HEK293 (cell line): ENCODE measurements around the gene PATE3.

ENCODE experiments used
- CTCF ChIA-PET: fragments of 350-600 bp; formaldehyde crosslinking; extraction: SDS; loops from one replicate; lab custom pipeline; 2021; ENCODE audit warnings: antibody characterized with exemption; lab: Yijun Ruan, JAX
- POLR2A ChIA-PET: fragments of 300-600 bp; formaldehyde crosslinking; extraction: SDS; loops from one replicate; lab custom pipeline; 2020; ENCODE audit warnings: antibody characterized with exemption, inconsistent platforms; lab: Yijun Ruan, JAX
- H3K27ac ChIP-seq: fragments of 200-500 bp; sonication (Bioruptor generic); 2 replicates; pipeline ENCODE4 v1.5.1; 2014; ENCODE audit warnings: low read depth, low read length, control low read depth, inconsistent platforms; ENCODE audit errors: extremely low read depth
- H3K36me3 ChIP-seq, 2 experiments: fragments of 200-500 bp in 1 of 2; sonication (Bioruptor generic) in 1 of 2; 1 replicate in 1 of 2; 2 replicates in 1 of 2; pipeline ENCODE4 v1.5.1; 2014 to 2017; ENCODE audit warnings: inconsistent platforms in 2 of 2, low read length in 2 of 2; ENCODE audit not compliant: control insufficient read depth in 2 of 2, insufficient read depth in 1 of 2
- H3K4me1 ChIP-seq: fragments of 200-500 bp; sonication (Bioruptor generic); 2 replicates; pipeline ENCODE4 v1.5.1; 2014; ENCODE audit warnings: mild to moderate bottlenecking, low read length, inconsistent platforms; ENCODE audit not compliant: control insufficient read depth, insufficient read depth
- H3K4me3 ChIP-seq: 2 replicates; pipeline ENCODE4 v1.5.1; 2011; ENCODE audit warnings: low read depth, mild to moderate bottlenecking, control low read depth, low read length, moderate library complexity
- H3K9me3 ChIP-seq: fragments of 200-500 bp; sonication (Bioruptor generic); 2 replicates; pipeline ENCODE4 v1.5.1; 2014; ENCODE audit warnings: low read depth, low read length, inconsistent platforms; ENCODE audit not compliant: control insufficient read depth, insufficient read depth
- BCL11A ChIP-seq: fragments of 450-650 bp; formaldehyde crosslinking; IDR thresholded peaks from 2 replicates; pipeline ENCODE4 v1.5.1; 2016; ENCODE audit warnings: low read depth, missing biosample characterization, missing genetic modification characterization
- EGR2 ChIP-seq: fragments of 450-650 bp; formaldehyde crosslinking; IDR thresholded peaks from 2 replicates; pipeline ENCODE4 v1.5.1; 2016; ENCODE audit warnings: low read depth, missing biosample characterization, missing genetic modification characterization
- GLI4 ChIP-seq: fragments of 450-650 bp; formaldehyde crosslinking; IDR thresholded peaks from 2 replicates; pipeline ENCODE4 v1.5.1; 2016; ENCODE audit warnings: missing biosample characterization, missing genetic modification characterization
- HOXC10 ChIP-seq: sonication (generic); formaldehyde crosslinking; IDR thresholded peaks from 2 replicates; pipeline ENCODE4 v1.8.1; 2023; ENCODE audit warnings: mild to moderate bottlenecking, missing genetic modification reagents
- IKZF3 ChIP-seq: fragments of 450-650 bp; IDR thresholded peaks from 2 replicates; pipeline ENCODE4 v1.5.0; 2018; ENCODE audit warnings: missing biosample characterization, mild to moderate bottlenecking, missing genetic modification characterization, moderate library complexity
- KLF16 ChIP-seq: fragments of 450-650 bp; formaldehyde crosslinking; IDR thresholded peaks from 2 replicates; pipeline ENCODE4 v1.5.1; 2017; ENCODE audit warnings: missing biosample characterization, missing genetic modification characterization
- SCRT1 ChIP-seq: fragments of 450-650 bp; formaldehyde crosslinking; IDR thresholded peaks from 2 replicates; pipeline ENCODE4 v1.5.1; 2016; ENCODE audit warnings: missing biosample characterization, missing genetic modification characterization, borderline replicate concordance
- TRIM28 ChIP-seq: IDR thresholded peaks from 2 replicates; pipeline ENCODE4 v1.6.1; 2011; ENCODE audit warnings: low read length, control low read depth, borderline replicate concordance
- ZBTB1 ChIP-seq: fragments of 450-650 bp; formaldehyde crosslinking; IDR thresholded peaks from 2 replicates; pipeline ENCODE4 v1.5.1; 2016; ENCODE audit warnings: missing biosample characterization, missing genetic modification characterization
- ZFHX2 ChIP-seq: fragments of 450-650 bp; formaldehyde crosslinking; conservative IDR thresholded peaks from 2 replicates; pipeline ENCODE4 v1.5.1; 2016; ENCODE audit warnings: missing biosample characterization, missing genetic modification characterization
- ZNF169 ChIP-seq: fragments of 450-650 bp; formaldehyde crosslinking; IDR thresholded peaks from 2 replicates; pipeline ENCODE4 v1.5.1; 2016; ENCODE audit warnings: missing biosample characterization, missing genetic modification characterization
- ZNF174 ChIP-seq: fragments of 450-650 bp; formaldehyde crosslinking; IDR thresholded peaks from 2 replicates; pipeline ENCODE4 v1.5.0; 2017; ENCODE audit warnings: missing biosample characterization, mild to moderate bottlenecking, missing genetic modification characterization
- ZNF18 ChIP-seq: fragments of 450-650 bp; formaldehyde crosslinking; IDR thresholded peaks from 2 replicates; pipeline ENCODE4 v1.5.1; 2016; ENCODE audit warnings: missing biosample characterization, missing genetic modification characterization
- ZNF19 ChIP-seq: fragments of 450-650 bp; formaldehyde crosslinking; IDR thresholded peaks from 2 replicates; pipeline ENCODE4; 2016; ENCODE audit warnings: missing biosample characterization, missing genetic modification characterization, low read depth
- ZNF223 ChIP-seq: fragments of 450-650 bp; formaldehyde crosslinking; IDR thresholded peaks from 2 replicates; pipeline ENCODE4 v1.5.1; 2016; ENCODE audit warnings: missing biosample characterization, missing genetic modification characterization
- ZNF239 ChIP-seq: fragments of 450-650 bp; formaldehyde crosslinking; IDR thresholded peaks from 2 replicates; pipeline ENCODE4 v1.5.1; 2016; ENCODE audit warnings: missing biosample characterization, missing genetic modification characterization
- ZNF280D ChIP-seq: fragments of 450-650 bp; formaldehyde crosslinking; IDR thresholded peaks from 2 replicates; pipeline ENCODE4 v1.5.1; 2016; ENCODE audit warnings: missing biosample characterization, missing genetic modification characterization
- ZNF335 ChIP-seq: fragments of 450-650 bp; formaldehyde crosslinking; conservative IDR thresholded peaks from 2 replicates; pipeline ENCODE4 v1.5.1; 2016; ENCODE audit warnings: missing biosample characterization, missing genetic modification characterization
- ZNF341 ChIP-seq: fragments of 450-650 bp; formaldehyde crosslinking; IDR thresholded peaks from 2 replicates; pipeline ENCODE4; 2016; ENCODE audit warnings: low read depth, missing biosample characterization, missing genetic modification characterization
- ZNF394 ChIP-seq: fragments of 450-650 bp; formaldehyde crosslinking; IDR thresholded peaks from 2 replicates; pipeline ENCODE4 v1.5.1; 2016; ENCODE audit warnings: missing biosample characterization, missing genetic modification characterization, mild to moderate bottlenecking, moderate library complexity, borderline replicate concordance
- ZNF426 ChIP-seq: fragments of 450-650 bp; formaldehyde crosslinking; IDR thresholded peaks from 2 replicates; pipeline ENCODE4 v1.5.1; 2017; ENCODE audit warnings: missing biosample characterization, missing genetic modification characterization, mild to moderate bottlenecking, inconsistent platforms, moderate library complexity
- ZNF529 ChIP-seq: fragments of 450-650 bp; formaldehyde crosslinking; IDR thresholded peaks from 2 replicates; pipeline ENCODE4 v1.5.1; 2017; ENCODE audit warnings: missing genetic modification characterization, missing biosample characterization; ENCODE audit not compliant: insufficient replicate concordance
- ZNF600 ChIP-seq: fragments of 450-650 bp; formaldehyde crosslinking; IDR thresholded peaks from 2 replicates; pipeline ENCODE4 v1.5.1; 2016; ENCODE audit warnings: missing biosample characterization, missing genetic modification characterization
- ZNF623 ChIP-seq: fragments of 450-650 bp; formaldehyde crosslinking; IDR thresholded peaks from 2 replicates; pipeline ENCODE4 v1.5.1; 2016; ENCODE audit warnings: missing biosample characterization, missing genetic modification characterization
- ZNF791 ChIP-seq: fragments of 450-650 bp; formaldehyde crosslinking; IDR thresholded peaks from 2 replicates; pipeline ENCODE4 v1.5.1; 2016; ENCODE audit warnings: missing biosample characterization, missing genetic modification characterization
- ZSCAN30 ChIP-seq: fragments of 450-650 bp; IDR thresholded peaks from 2 replicates; pipeline ENCODE4 v1.5.1; 2018; ENCODE audit warnings: missing biosample characterization, mild to moderate bottlenecking, missing genetic modification characterization, moderate library complexity
- TF ChIP-seq, protein P1 (sequence below): fragments of 450-650 bp; formaldehyde crosslinking; IDR thresholded peaks from 2 replicates; pipeline ENCODE4 v1.5.1; 2016; ENCODE audit warnings: missing biosample characterization, missing genetic modification characterization

Gene PATE3

GRCh38 chr11:125743681-125744080 is 44.2 kb upstream of the PATE3 start:
- Histone ChIP-seq H3K27ac (no peak overlapping the region), H3K36me3 (no peaks in the 10 kb centered on the region), H3K4me3 (no peak overlapping the region), H3K9me3 (no peaks in the 10 kb centered on the region), H3K4me1 (no peaks in the 10 kb centered on the region)
- ChIA-PET POLR2A (no interaction called here), CTCF (no interaction called here)
- TF ChIP-seq ZNF223 (tag by site-specific recombination) = no peak
- TF ChIP-seq IKZF3 (tag by site-specific recombination) = no peak
- no peak for TF ChIP-seq ZNF600 (tag by site-specific recombination)
- no peak for TF ChIP-seq ZBTB1 (tag by site-specific recombination)
- no peak for TF ChIP-seq ZNF426 (tag by site-specific recombination)
- TF ChIP-seq TRIM28 = no peak
- TF ChIP-seq, protein P1, sequence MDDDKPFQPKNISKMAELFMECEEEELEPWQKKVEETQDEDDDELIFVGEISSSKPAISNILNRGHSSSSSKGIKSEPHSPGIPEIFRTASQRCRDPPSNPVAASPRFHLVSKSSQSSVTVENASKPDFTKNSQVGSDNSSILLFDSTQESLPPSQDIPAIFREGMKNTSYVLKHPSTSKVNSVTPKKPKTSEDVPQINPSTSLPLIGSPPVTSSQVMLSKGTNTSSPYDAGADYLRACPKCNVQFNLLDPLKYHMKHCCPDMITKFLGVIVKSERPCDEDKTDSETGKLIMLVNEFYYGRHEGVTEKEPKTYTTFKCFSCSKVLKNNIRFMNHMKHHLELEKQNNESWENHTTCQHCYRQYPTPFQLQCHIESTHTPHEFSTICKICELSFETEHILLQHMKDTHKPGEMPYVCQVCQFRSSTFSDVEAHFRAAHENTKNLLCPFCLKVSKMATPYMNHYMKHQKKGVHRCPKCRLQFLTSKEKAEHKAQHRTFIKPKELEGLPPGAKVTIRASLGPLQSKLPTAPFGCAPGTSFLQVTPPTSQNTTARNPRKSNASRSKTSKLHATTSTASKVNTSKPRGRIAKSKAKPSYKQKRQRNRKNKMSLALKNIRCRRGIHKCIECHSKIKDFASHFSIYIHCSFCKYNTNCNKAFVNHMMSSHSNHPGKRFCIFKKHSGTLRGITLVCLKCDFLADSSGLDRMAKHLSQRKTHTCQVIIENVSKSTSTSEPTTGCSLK (tag by site-specific recombination) = no peak
- TF ChIP-seq GLI4 (tag by site-specific recombination) = no peak
- TF ChIP-seq BCL11A (tag by site-specific recombination) = no peak
- TF ChIP-seq EGR2 (tag by site-specific recombination) = no peak
- no peak for TF ChIP-seq ZNF335 (tag by site-specific recombination)
- TF ChIP-seq ZNF19 = no peak
- no peak for TF ChIP-seq ZSCAN30 (tag by site-specific recombination)
- TF ChIP-seq SCRT1 (tag by site-specific recombination) = no peak
- no peak for TF ChIP-seq ZNF169 (tag by site-specific recombination)
- no peak for TF ChIP-seq ZNF239 (tag by site-specific recombination)
- no peak for TF ChIP-seq HOXC10 (CRISPR knock-in tag)
- no peak for TF ChIP-seq ZNF791 (tag by site-specific recombination)

- ChIA-PET POLR2A (no interaction called here), CTCF (interaction anchor here (0.7 kb wide), 1 partner anchor 21 kb away, joined by 3 read pairs; no protein-coding TSS in a partner anchor)
- Histone ChIP-seq H3K36me3 (no peaks in the 10 kb centered on the region), H3K4me1 (no peaks in the 10 kb centered on the region), H3K4me3 (no peak within 1 kb of the TSS), H3K27ac (no peak within 1 kb of the TSS), H3K9me3 (no peaks in the 10 kb centered on the region)
- TF ChIP-seq KLF16 (tag by site-specific recombination) (no peak), ZNF169 (tag by site-specific recombination) (no peak), ZNF341 (tag by site-specific recombination) (no peak), ZNF529 (tag by site-specific recombination) (no peak), EGR2 (tag by site-specific recombination) (no peak), ZNF174 (tag by site-specific recombination) (no peak), ZNF394 (tag by site-specific recombination) (no peak), ZNF18 (tag by site-specific recombination) (no peak), ZFHX2 (tag by site-specific recombination) (no peak), ZNF623 (tag by site-specific recombination) (no peak), ZNF280D (no peak)
These were observed 41.9 kb upstream of the PATE3 start, which contains the start of gene PATE1 for GRCh38 chr11:125745979-125746378. Gene PATE1, plus strand, starts transcription at chr11:125746279. Its CDS starts 26 bp downstream, at chr11:125746305.
